ENCODE measurements around the gene PER2.

Gene PER2

GRCh38 chr2:238203973-238204683 lies 84.3 kb downstream of the PER2 start:
- peaks cover 16% of the 10 kb centered on the region for H3K27me3 ChIP-seq (ENCODE audit: control insufficient read depth, insufficient read depth, low read length)
- H3K9me3 ChIP-seq (ENCODE audit: control insufficient read depth, low read depth, low read length): no peaks in the 10 kb centered on the region
- peak overlapping the region; percentile 48 for H3K4me3 ChIP-seq (ENCODE audit: low read length)
- H3K27ac ChIP-seq (ENCODE audit: low read length): no peak overlapping the region
- H3K9ac ChIP-seq (ENCODE audit: low read length): peak overlapping the region; percentile 48
- no peaks in the 10 kb centered on the region for H3K36me3 ChIP-seq (ENCODE audit: control insufficient read depth, low read depth, low read length)
- no peaks in the 10 kb centered on the region for H3K4me1 ChIP-seq (ENCODE audit: control insufficient read depth, low read depth, low read length)

GRCh38 chr2:238203094-238203972 lies 85.1 kb downstream of the PER2 start, which contains the start of gene ILKAP:
TSS of gene ILKAP (minus strand) at chr2:238203695. CDS start at chr2:238203553, 142 bp downstream.
- no peaks in the 10 kb centered on the region for H3K4me1 ChIP-seq (ENCODE audit: control insufficient read depth, low read depth, low read length)
- H3K27ac ChIP-seq (ENCODE audit: low read length): no peak within 1 kb of the TSS
- H3K9me3 ChIP-seq (ENCODE audit: control insufficient read depth, low read depth, low read length): no peaks in the 10 kb centered on the region
- peak within 1 kb of the TSS; percentile 80 for H3K4me3 ChIP-seq (ENCODE audit: low read length)
- H3K27me3 ChIP-seq (ENCODE audit: control insufficient read depth, insufficient read depth, low read length): peaks cover 16% of the 10 kb centered on the region
- H3K36me3 ChIP-seq (ENCODE audit: control insufficient read depth, low read depth, low read length): no peaks in the 10 kb centered on the region
- peak within 1 kb of the TSS; percentile 54 for H3K9ac ChIP-seq (ENCODE audit: low read length)

DNA sequence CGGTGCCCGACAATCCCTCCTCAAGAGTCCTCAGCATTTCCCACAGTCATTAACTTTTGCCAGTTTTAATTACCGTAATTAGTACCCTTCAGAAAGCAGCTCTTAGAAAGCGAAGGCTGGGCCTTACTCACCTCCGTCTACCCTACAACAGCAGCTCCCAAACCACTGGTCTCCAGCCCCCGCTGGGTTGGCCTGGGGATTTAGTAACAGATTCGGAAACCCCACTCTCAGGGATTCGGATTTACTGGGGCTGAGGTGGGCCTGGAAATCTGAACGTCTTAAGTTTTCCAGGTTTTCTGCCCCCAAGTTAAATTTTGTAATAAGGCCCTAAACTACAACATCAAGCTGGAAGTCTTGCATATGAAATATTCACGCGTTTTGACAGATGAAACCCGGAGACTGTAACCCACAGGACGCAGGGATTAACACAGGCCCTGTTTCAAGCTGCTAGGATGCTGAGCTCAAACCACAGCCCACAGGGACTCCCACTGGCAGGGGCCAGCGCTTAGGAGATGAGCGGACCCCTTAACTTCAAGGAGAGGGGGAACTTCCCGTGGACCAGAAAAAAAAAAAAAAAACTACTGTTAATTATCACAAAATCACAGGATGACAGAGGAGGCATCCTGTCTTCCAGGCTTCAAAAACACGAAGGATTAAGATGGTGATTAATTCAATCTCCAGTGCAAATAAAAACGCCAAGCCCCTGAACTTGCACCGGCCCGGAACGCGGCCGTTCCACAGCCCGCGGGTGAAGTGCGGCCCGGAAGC lies 85.9 kb downstream of the PER2 start:
- Histone ChIP-seq H3K4me3 (ENCODE audit: low read length) (peak overlapping the region; percentile 80), H3K36me3 (ENCODE audit: control insufficient read depth, low read depth, low read length) (no peaks in the 10 kb centered on the region), H3K27ac (ENCODE audit: low read length) (no peak overlapping the region)

More for the DNA sequence above, 85.9 kb downstream of the PER2 start:
- H3K4me1 ChIP-seq (ENCODE audit: control insufficient read depth, low read depth, low read length): no peaks in the 10 kb centered on the region
- H3K9me3 ChIP-seq (ENCODE audit: control insufficient read depth, low read depth, low read length): no peaks in the 10 kb centered on the region
- H3K27me3 ChIP-seq (ENCODE audit: control insufficient read depth, insufficient read depth, low read length): peaks cover 12% of the 10 kb centered on the region
- peak overlapping the region; percentile 54 for H3K9ac ChIP-seq (ENCODE audit: low read length)

Measured in iPS-18a (cell line).